ENCODE results near the gene SGCD.

Gene SGCD

DNA sequence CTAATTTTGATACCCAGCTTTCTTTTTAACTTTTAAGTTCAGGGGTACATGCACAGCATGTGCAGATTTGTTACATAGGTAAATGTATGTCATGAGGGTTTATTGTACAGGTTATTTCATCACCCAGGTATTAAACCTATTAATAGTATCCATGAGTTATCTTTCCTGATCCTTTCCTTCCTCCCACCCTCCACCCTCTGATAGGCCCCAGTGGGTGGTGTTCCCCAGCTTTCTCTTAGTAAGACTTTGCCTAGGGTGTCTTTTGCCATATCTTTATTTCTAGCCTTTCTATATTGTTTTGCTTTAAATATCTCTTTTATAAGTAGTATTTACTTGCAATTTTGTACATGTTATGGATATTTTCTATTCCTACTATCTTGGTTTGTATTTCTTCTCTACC, 243.7 kb downstream of the SGCD start:
- Histone ChIP-seq H3K9ac (ENCODE audit: low read depth, low read length, poor library complexity, severe bottlenecking) (no peak overlapping the region), H4K20me1 (ENCODE audit: insufficient read depth, low read length, poor library complexity, severe bottlenecking) (no peaks in the 10 kb centered on the region), H3K9me3 (ENCODE audit: insufficient read depth, low read depth, low read length) (no peaks in the 10 kb centered on the region), H3K4me2 (ENCODE audit: low read depth, low read length, poor library complexity, severe bottlenecking) (no peak overlapping the region), H3K79me2 (ENCODE audit: insufficient read depth, low read length) (no peaks in the 10 kb centered on the region), H3K36me3 (ENCODE audit: insufficient read depth, low read length) (no peaks in the 10 kb centered on the region), H3K9me2 (replicated peaks; ENCODE audit: low read depth, low read length) (no peaks in the 10 kb centered on the region), H3F3A (ENCODE audit: low read depth) (no peaks in the 10 kb centered on the region), H2AFZ (ENCODE audit: low read length) (no peak overlapping the region), H3K4me1 (ENCODE audit: insufficient read depth, low read length, poor library complexity, severe bottlenecking) (no peaks in the 10 kb centered on the region), H3K4me3 (ENCODE audit: low read length, poor library complexity, severe bottlenecking) (no peak overlapping the region), H3K27me3 (ENCODE audit: insufficient read depth, low read length, poor library complexity, severe bottlenecking) (no peaks in the 10 kb centered on the region)
- TF ChIP-seq, protein P1, sequence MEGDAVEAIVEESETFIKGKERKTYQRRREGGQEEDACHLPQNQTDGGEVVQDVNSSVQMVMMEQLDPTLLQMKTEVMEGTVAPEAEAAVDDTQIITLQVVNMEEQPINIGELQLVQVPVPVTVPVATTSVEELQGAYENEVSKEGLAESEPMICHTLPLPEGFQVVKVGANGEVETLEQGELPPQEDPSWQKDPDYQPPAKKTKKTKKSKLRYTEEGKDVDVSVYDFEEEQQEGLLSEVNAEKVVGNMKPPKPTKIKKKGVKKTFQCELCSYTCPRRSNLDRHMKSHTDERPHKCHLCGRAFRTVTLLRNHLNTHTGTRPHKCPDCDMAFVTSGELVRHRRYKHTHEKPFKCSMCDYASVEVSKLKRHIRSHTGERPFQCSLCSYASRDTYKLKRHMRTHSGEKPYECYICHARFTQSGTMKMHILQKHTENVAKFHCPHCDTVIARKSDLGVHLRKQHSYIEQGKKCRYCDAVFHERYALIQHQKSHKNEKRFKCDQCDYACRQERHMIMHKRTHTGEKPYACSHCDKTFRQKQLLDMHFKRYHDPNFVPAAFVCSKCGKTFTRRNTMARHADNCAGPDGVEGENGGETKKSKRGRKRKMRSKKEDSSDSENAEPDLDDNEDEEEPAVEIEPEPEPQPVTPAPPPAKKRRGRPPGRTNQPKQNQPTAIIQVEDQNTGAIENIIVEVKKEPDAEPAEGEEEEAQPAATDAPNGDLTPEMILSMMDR (conservative IDR thresholded peaks at IDR 0.05; ENCODE audit: low read length), result no peak
- TF ChIP-seq EZH2phosphoT487 (IDR thresholded peaks at IDR 0.05; ENCODE audit: borderline replicate concordance), result no peak

DNA sequence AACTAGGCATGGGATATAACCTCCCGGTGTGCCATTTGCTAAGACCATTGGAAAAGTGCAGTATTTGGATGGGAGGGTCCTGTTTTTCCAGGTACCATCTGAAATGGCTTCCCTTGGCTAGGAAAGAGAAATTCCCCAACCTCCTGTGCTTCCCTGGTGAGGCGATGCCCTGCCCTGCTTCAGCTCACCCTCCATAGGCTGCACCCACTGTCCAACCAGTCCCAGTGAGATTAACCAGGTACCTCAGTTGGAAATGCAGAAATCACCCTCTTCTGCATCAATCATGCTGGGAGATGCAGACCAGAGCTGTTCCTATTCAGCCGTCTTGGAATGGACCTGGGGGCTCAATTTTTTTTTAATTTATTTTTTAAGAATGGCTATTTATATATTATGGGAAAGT, 254.8 kb downstream of the SGCD start:
- TF ChIP-seq EZH2phosphoT487 (IDR thresholded peaks at IDR 0.05; ENCODE audit: borderline replicate concordance), result no peak
- TF ChIP-seq, protein P1 (conservative IDR thresholded peaks at IDR 0.05; ENCODE audit: low read length), result no peak
- no peak overlapping the region for H3K9ac ChIP-seq (ENCODE audit: low read depth, low read length, poor library complexity, severe bottlenecking)
- H3K27me3 ChIP-seq (ENCODE audit: insufficient read depth, low read length, poor library complexity, severe bottlenecking), result no peaks in the 10 kb centered on the region
- H3K4me3 ChIP-seq (ENCODE audit: low read length, poor library complexity, severe bottlenecking), result no peak overlapping the region
- no peaks in the 10 kb centered on the region for H3K9me3 ChIP-seq (ENCODE audit: insufficient read depth, low read depth, low read length)
- no peaks in the 10 kb centered on the region for H3K9me2 ChIP-seq (replicated peaks; ENCODE audit: low read depth, low read length)
- no peaks in the 10 kb centered on the region for H3K4me1 ChIP-seq (ENCODE audit: insufficient read depth, low read length, poor library complexity, severe bottlenecking)
- no peaks in the 10 kb centered on the region for H3F3A ChIP-seq (ENCODE audit: low read depth)
- H2AFZ ChIP-seq (ENCODE audit: low read length), result no peak overlapping the region
- H4K20me1 ChIP-seq (ENCODE audit: insufficient read depth, low read length, poor library complexity, severe bottlenecking), result no peaks in the 10 kb centered on the region
- no peak overlapping the region for H3K4me2 ChIP-seq (ENCODE audit: low read depth, low read length, poor library complexity, severe bottlenecking)
- no peaks in the 10 kb centered on the region for H3K79me2 ChIP-seq (ENCODE audit: insufficient read depth, low read length)
- H3K36me3 ChIP-seq (ENCODE audit: insufficient read depth, low read length), result no peaks in the 10 kb centered on the region

DNA sequence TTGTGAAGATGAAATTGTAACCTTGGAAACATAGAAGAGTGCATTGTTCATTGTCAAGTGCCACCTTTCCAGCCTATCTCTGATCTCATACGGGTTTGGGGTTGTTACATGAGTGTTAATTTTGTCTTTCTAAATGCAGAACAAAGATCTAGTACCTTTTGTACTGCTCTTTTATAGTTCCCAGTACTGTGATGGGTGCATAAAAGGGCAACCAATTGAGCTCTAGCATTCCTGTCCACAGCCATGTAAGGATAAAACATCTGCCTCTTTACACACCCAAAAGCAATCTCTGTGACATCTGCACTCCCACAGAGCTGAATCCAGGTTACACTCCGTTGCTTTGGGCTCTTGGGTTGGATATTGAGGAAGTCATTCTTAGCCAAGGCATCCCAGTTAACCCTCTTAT, 255.2 kb downstream of the SGCD start:
- Histone ChIP-seq H3K4me3 (ENCODE audit: low read length, poor library complexity, severe bottlenecking) (no peak overlapping the region), H3K9me3 (ENCODE audit: insufficient read depth, low read depth, low read length) (no peaks in the 10 kb centered on the region), H3K9ac (ENCODE audit: low read depth, low read length, poor library complexity, severe bottlenecking) (no peak overlapping the region), H3K4me1 (ENCODE audit: insufficient read depth, low read length, poor library complexity, severe bottlenecking) (no peaks in the 10 kb centered on the region), H3K4me2 (ENCODE audit: low read depth, low read length, poor library complexity, severe bottlenecking) (no peak overlapping the region), H3K36me3 (ENCODE audit: insufficient read depth, low read length) (no peaks in the 10 kb centered on the region), H3K9me2 (replicated peaks; ENCODE audit: low read depth, low read length) (no peaks in the 10 kb centered on the region), H4K20me1 (ENCODE audit: insufficient read depth, low read length, poor library complexity, severe bottlenecking) (no peaks in the 10 kb centered on the region), H2AFZ (ENCODE audit: low read length) (no peak overlapping the region), H3K27me3 (ENCODE audit: insufficient read depth, low read length, poor library complexity, severe bottlenecking) (no peaks in the 10 kb centered on the region), H3F3A (ENCODE audit: low read depth) (no peaks in the 10 kb centered on the region), H3K79me2 (ENCODE audit: insufficient read depth, low read length) (no peaks in the 10 kb centered on the region)
- TF ChIP-seq EZH2phosphoT487 (IDR thresholded peaks at IDR 0.05; ENCODE audit: borderline replicate concordance), result no peak
- TF ChIP-seq, protein P1 (conservative IDR thresholded peaks at IDR 0.05; ENCODE audit: low read length), result no peak

Measured in Loucy (cell line).